GM12891 (cell line): ENCODE results near the gene PTPRN2.
"Not testable (repeated sequence)": the region's sequence is repeated elsewhere in the genome, so short reads cannot be mapped to it uniquely, and the experiment has no call there.

ENCODE experiments used
- DNase-seq: peaks from one replicate; pipeline ENCODE4 v3.0.0; 2011; ENCODE audit warnings: low spot score; ENCODE audit not compliant: insufficient read length
- FAIRE-seq: peaks from 2 replicates; lab custom pipeline; 2011; peaks lifted over from hg19 to GRCh38; lab: Jason Lieb, UNC
- PAX5 ChIP-seq: IDR thresholded peaks from 2 replicates; pipeline ENCODE4 v1.6.1; 2011; ENCODE audit warnings: low read length, moderate library complexity, mild to moderate bottlenecking; ENCODE audit not compliant: insufficient read depth, severe bottlenecking
- POLR2A ChIP-seq: IDR thresholded peaks from 2 replicates; pipeline ENCODE4 v1.6.1; 2011; ENCODE audit warnings: low read depth, low read length, control low read depth
- POLR2AphosphoS5 ChIP-seq: IDR thresholded peaks from 2 replicates; pipeline ENCODE4 v1.6.1; 2011; ENCODE audit warnings: low read depth, low read length, control low read depth
- POU2F2 ChIP-seq: IDR thresholded peaks from 2 replicates; pipeline ENCODE4 v1.6.1; 2011; ENCODE audit warnings: low read depth, mild to moderate bottlenecking, control low read depth, low read length, moderate library complexity
- SPI1 ChIP-seq: IDR thresholded peaks from 2 replicates; pipeline ENCODE4 v1.6.1; 2011; ENCODE audit warnings: low read depth, low read length, control low read depth
- TAF1 ChIP-seq: IDR thresholded peaks from 2 replicates; pipeline ENCODE4 v1.6.1; 2011; ENCODE audit warnings: low read depth, low read length, control low read depth

Gene PTPRN2

DNA sequence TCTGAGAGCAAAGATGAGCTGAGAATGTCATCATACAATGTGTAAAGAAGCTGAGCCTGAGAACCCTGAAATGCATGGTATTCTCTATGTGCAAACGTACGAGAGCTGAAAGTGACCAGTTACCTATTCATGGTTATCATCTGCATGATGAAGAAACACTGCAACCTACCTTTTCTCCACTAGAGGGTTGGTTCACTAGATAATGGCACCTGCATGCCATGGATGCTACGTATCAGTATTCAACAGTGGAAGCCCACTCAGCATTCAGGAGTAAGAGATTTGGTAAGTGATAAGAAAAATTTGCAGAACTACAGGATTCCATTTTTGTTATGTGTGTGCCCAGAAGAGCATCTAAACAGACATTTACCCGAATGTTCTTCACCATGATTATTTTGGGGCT, 145.4 kb downstream of the PTPRN2 start:
- TF ChIP-seq PAX5 (no peak), POU2F2 (no peak), TAF1 (no peak), POLR2AphosphoS5 (no peak), SPI1 (no peak), POLR2A (no peak)
- DNase-seq (no peak), FAIRE-seq (no peak)

DNA sequence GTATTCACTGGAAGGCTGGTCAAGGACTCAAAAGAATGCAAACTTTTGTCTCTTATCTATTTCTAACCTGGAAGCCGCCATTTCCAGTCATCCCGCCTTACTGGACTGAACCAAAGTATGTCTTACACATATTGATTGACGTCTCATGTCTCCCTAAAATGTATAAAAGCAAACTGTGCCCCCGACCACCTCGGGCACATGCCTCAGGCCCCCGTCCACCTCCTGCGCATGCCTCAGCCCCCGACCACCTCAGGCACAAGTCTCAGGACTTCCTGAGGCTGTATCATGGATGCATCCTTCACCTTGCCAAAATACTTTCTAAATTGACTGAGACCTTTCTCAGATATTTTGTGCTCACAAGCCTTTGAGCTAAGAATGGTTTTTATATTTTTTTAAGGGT, 148.6 kb downstream of the PTPRN2 start:
- DNase-seq (no peak), FAIRE-seq (no peak)
- no peak for TF ChIP-seq PAX5
- no peak for TF ChIP-seq POU2F2
- TF ChIP-seq POLR2A, result no peak
- no peak for TF ChIP-seq TAF1

DNA sequence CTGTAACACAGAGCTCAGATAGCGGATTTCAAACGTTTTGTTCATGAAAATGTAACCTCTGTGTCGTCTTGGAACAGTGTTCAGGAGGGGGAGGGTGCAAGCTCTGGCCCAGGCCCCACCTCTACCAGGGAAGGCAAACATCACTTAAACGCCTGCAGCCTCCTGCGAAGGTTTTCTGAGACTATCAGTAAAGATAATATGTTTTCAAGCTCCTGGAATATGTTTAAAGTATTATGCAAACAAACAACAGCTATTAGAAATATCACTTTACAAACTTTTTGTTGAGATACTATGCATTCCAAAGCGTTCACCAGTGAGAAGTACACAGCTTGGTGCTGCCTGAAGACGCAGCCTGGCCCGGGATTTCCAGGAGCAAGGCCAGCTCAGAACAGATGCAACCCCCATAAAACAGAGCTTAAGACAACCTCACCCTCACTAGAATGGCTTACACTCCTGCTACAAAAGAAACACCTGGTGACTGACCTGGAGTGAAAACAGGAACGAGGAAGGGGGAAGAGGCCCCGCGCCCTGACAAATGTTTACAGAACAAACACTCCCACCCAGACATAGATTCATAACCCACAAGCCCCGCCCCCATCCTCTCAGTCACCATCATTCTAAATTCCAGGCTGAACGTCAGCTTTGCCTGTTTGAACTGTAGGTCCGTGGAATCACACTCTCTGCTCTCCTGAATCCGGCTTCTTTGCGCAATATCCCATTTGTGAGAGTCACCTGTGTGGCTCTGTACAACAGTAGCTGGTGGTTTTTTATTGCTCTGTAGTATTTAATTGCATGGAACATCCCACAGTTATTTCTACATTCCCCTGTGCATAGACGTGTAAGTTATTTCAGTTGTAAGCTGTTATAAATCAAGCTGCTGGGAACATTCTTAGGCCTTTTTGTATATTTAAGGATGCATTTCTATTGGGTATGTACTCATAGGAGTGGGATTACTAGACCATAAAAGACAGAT, 155.0 kb downstream of the PTPRN2 start:
- TF ChIP-seq POLR2A (no peak), PAX5 (no peak), TAF1 (no peak), SPI1 (no peak), POLR2AphosphoS5 (no peak), POU2F2 (no peak)
- no peak for DNase-seq
- FAIRE-seq, result no peak

DNA sequence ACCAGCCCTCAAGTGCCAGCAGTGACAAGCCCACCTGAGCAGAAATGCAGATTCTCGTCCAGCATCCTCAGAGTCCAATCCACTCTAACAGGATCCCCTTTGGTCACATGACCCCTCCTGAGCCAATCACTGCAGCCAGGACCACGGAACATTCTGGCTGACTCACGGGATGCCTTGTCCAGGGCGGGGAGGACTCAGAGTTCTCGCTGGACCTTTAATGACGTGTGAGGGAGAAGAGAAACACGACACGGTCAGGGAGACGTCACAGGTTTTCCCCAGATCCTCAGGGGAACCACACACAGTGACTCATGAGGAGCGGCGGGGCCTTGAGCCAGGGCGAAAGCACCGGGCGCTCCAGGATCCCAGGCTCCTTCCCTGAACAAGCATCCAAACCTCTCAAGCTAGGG, 155.7 kb downstream of the PTPRN2 start:
- DNase-seq (no peak), FAIRE-seq (no peak)

DNA sequence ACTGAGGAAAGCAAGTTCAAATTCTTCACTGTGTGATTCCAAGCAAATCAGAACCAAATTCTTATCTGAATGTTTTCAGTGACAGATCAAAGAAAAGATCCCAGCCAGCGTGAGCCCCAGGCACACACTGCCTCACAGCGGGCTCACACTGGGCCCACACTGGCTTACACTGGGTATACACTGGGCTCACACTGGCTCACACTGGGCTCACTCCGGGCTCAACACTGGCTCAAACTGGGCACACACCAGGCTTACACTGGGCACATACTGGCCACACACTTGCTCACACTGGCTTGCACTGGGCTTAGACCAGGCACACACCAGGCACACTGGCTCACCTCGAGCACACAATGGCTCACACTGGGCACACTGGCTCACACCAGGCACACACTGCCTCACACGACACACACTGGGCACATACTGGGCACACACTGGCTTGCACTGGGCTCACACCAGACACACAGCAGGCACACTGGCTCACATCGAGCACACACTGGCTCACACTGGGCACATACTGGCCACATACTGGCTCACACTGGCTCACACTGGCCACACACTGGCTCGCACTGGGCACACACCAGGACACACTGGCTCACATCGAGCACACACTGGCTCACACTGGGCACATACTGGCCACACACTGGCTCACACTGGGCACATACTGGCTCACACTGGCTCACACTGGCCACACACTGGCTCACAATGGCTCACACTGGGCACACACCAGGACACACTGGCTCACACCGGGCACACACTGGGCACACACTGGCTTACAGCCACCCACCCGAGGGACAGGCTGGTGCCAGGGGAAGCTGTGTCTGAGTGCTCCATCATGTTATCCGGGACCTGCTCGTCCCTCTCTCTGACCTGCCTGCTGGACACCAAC, 156.3 kb downstream of the PTPRN2 start:
- DNase-seq (no peak), FAIRE-seq (no peak)
- TF ChIP-seq POU2F2 (no peak), TAF1 (no peak), POLR2AphosphoS5 (no peak), POLR2A (no peak), PAX5 (no peak), SPI1 (no peak)

More for the DNA sequence above, 155.7 kb downstream of the PTPRN2 start:
- no peak for TF ChIP-seq POLR2AphosphoS5
- TF ChIP-seq TAF1, result no peak
- no peak for TF ChIP-seq POLR2A
- no peak for TF ChIP-seq SPI1
- TF ChIP-seq POU2F2, result no peak
- no peak for TF ChIP-seq PAX5

DNA sequence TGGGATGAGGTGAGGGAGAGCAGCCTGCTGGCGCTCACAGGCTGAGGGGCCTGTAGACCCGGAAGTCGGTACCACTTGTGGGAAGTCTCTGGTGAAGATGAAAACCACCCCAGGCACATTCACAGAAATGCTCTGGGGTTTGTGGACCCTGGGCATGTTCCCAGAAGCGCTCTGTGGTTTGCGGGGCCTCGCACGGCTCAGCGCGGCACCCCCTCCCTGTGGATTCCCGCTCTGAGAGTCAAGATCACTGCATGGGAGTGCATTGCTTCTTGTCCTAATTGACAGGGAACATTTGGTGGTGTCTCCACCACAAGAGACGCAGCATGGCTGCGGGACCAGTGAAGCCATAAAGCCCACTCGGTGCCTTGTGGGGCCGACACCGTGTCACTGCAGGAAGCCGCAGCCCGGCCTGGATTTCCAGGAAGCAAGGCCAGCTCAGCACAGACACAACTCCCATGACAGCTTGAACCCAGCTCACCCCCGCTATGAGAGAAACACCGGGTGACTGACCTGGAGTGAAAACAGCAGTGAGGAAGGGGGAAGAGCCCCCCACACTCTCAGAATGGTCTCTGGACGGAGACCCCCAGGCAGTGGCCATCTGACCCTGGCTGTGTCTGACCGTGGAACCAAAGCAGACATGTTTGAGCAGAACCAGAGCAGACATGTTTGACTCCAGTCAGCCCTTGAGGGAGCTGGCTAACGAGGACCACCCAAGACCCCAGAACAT, 157.2 kb downstream of the PTPRN2 start:
- DNase-seq (no peak), FAIRE-seq (no peak)
- TF ChIP-seq TAF1 (no peak), POLR2AphosphoS5 (no peak), POLR2A (no peak), SPI1 (no peak), POU2F2 (no peak), PAX5 (no peak)

DNA sequence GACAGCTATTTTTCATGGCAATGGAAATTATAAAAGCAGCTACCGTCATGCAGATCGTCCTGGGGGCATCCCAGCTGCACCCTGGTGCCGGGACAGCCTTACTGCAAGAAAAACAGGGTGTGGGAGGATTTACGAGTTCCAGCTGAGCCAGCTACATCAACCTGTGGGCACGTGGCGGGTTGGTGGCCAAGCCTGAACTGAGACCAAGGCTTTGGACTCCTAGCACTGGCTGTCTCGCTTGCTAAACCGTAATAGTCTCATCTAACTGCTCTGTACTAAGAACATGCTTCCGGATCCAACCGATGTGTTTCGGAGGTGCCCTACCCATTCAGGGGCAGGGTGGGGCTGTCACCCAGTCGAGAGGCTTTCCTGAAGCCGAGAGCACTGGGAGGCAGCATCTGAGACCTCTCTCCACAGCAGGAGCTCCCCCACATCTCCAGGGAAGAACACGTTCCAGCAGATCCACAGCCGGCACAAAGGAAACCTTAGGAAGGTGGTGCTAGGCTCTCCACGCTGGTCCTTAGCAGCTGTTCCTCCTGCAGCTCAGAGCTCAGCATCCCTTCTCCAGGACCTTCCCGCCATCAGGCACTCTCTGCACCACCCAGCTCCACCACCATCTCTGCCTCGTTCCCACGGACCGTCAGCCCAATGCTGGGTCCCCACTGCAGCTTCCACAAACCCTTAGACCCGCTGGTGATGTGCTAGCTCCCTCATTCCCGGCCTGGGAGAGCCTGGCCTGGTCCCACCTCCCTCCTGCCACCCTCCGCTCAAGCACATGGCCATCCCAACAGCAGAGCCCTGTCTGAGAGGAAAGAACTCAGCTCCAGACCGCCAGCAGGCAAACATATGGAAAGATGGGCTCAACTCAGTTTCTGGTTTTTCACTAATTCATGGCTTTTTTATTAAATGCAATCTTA, 158.5 kb downstream of the PTPRN2 start:
- no peak for TF ChIP-seq PAX5
- TF ChIP-seq POU2F2, result no peak
- no peak for TF ChIP-seq TAF1
- no peak for TF ChIP-seq SPI1
- TF ChIP-seq POLR2A, result no peak
- TF ChIP-seq POLR2AphosphoS5, result no peak
- DNase-seq, result no peak
- FAIRE-seq, result no peak

DNA sequence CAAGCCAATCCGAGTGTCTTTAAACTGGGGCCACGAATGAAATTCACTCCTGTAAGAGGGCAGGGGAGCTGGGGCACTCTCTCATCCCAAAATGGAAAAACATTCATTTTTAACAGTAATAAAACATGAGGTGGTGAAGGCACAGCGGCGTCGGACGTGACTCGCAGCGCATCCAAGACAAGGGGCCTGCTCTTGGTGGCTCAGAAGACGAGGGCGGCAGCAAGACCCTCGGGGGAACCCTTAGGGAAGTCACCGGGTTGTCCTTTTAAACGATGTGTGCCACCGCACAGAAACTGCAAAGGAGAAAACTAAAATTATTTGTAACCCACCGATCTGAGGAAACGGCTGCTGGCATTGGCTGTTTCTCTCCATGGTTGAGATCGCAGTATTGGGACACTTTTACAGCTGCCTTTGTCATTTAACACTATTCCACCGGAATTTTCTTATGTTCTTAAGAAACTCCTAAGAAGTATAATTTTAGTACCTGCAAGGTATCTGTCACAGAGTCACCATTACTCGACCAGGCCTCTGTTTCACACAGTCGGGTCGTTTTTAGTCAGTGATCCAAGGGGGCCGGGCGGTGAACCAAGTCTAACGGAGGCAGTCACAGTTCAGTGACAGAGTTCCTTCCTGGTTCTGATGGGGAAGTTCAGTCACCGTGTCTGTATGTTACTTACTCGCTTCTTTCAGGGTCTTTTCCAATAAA, 159.3 kb downstream of the PTPRN2 start:
- no peak for TF ChIP-seq PAX5
- TF ChIP-seq SPI1, result no peak
- TF ChIP-seq POLR2A, result no peak
- TF ChIP-seq POU2F2, result no peak
- TF ChIP-seq TAF1, result no peak
- TF ChIP-seq POLR2AphosphoS5, result no peak
- DNase-seq, result no peak
- FAIRE-seq, result no peak

DNA sequence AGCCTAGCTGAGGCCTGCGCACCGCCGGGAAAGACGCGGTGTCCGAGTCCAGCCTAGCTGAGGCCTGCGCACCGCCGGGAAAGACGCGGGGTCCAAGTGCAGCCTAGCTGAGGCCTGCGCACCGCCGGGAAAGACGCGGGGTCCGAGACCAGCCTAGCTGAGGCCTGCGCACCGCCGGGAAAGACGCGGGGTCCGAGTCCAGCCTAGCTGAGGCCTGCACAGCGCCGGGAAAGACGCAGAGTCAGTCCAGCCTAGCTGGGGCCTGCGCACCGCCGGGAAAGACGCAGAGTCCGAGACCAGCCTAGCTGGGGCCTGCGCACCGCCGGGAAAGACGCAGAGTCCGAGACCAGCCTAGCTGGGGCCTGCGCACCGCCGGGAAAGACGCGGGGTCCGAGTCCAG, 161.9 kb downstream of the PTPRN2 start:
- not testable (repeated sequence) for FAIRE-seq, DNase-seq
